ENCODE results near the gene RASL10A.

Gene RASL10A

GRCh38 chr22:29275167-29275566 is 40.3 kb downstream of the RASL10A start:
- Histone ChIP-seq H3K27ac (ENCODE audit: low read depth, low read length) (no peak overlapping the region), H3K14ac (ENCODE audit: low read length) (no peak overlapping the region), H4K91ac (ENCODE audit: low read depth, low read length) (no peak overlapping the region), H3K18ac (ENCODE audit: low read length) (no peak overlapping the region), H2AFZ (ENCODE audit: insufficient read depth, low read length, poor library complexity) (no peak overlapping the region), H3K9me3 (ENCODE audit: insufficient read depth, low read depth, low read length) (no peaks in the 10 kb centered on the region), H2BK12ac (ENCODE audit: low read length) (no peak overlapping the region), H3K27me3 (ENCODE audit: insufficient read depth, low read length) (no peaks in the 10 kb centered on the region), H3K9ac (ENCODE audit: low read length) (no peak overlapping the region), H3K4me1 (ENCODE audit: control insufficient read depth in 1 of 2, insufficient read depth in 2 of 2, low read length in 2 of 2) (peaks cover 0 to 3% of the 10 kb centered on the region in 2 experiments), H2BK120ac (ENCODE audit: insufficient read depth, low read length, poor library complexity) (no peak overlapping the region), H2BK5ac (ENCODE audit: low read depth, low read length, poor library complexity) (no peak overlapping the region), H3K79me1 (ENCODE audit: low read length) (no peaks in the 10 kb centered on the region), H3K79me2 (ENCODE audit: control insufficient read depth, insufficient read depth, low read length, poor library complexity) (peaks cover 8% of the 10 kb centered on the region), H3K4me2 (ENCODE audit: low read length) (no peak overlapping the region), H4K8ac (ENCODE audit: low read depth, low read length) (no peak overlapping the region), H4K12ac (ENCODE audit: low read depth, low read length) (no peak overlapping the region), H3K4ac (ENCODE audit: low read depth, low read length) (no peak overlapping the region), H2AK5ac (ENCODE audit: low read length) (no peak overlapping the region), H3K4me3 (ENCODE audit: low read depth, low read length) (no peak overlapping the region), H3K36me3 (ENCODE audit: control insufficient read depth in 1 of 2, insufficient read depth in 2 of 2, low read length in 2 of 2) (peaks cover 22 to 42% of the 10 kb centered on the region in 2 experiments), H3K23ac (ENCODE audit: low read length) (no peak overlapping the region)
- WGBS (ENCODE audit: extremely low coverage, insufficient coverage, insufficient read length) = no CpG with 5 or more reads among the region's 3 CpGs
- no peak for DNase-seq

- Histone ChIP-seq H3K79me1 (ENCODE audit: low read length) (peaks cover 14% of the 10 kb centered on the region), H3K79me2 (ENCODE audit: control insufficient read depth, insufficient read depth, low read length, poor library complexity) (peaks cover 29% of the 10 kb centered on the region), H2BK120ac (ENCODE audit: insufficient read depth, low read length, poor library complexity) (no peak overlapping the region), H3K4ac (ENCODE audit: low read depth, low read length) (peak overlapping the region; percentile 96), H2BK12ac (ENCODE audit: low read length) (no peak overlapping the region), H4K8ac (ENCODE audit: low read depth, low read length) (no peak overlapping the region), H4K12ac (ENCODE audit: low read depth, low read length) (no peak overlapping the region), H3K27me3 (ENCODE audit: insufficient read depth, low read length) (no peaks in the 10 kb centered on the region), H3K27ac (ENCODE audit: low read depth, low read length) (no peak overlapping the region), H4K91ac (ENCODE audit: low read depth, low read length) (no peak overlapping the region), H3K36me3 (ENCODE audit: control insufficient read depth in 1 of 2, insufficient read depth in 2 of 2, low read length in 2 of 2) (peaks cover 10 to 22% of the 10 kb centered on the region in 2 experiments), H3K18ac (ENCODE audit: low read length) (no peak overlapping the region), H3K14ac (ENCODE audit: low read length) (no peak overlapping the region), H3K9me3 (ENCODE audit: insufficient read depth, low read depth, low read length) (no peaks in the 10 kb centered on the region), H3K4me2 (ENCODE audit: low read length) (no peak overlapping the region), H2AFZ (ENCODE audit: insufficient read depth, low read length, poor library complexity) (no peak overlapping the region), H2AK5ac (ENCODE audit: low read length) (no peak overlapping the region), H2BK5ac (ENCODE audit: low read depth, low read length, poor library complexity) (no peak overlapping the region), H3K9ac (ENCODE audit: low read length) (no peak overlapping the region), H3K4me1 (ENCODE audit: control insufficient read depth in 1 of 2, insufficient read depth in 2 of 2, low read length in 2 of 2) (peaks cover 0 to 6% of the 10 kb centered on the region in 2 experiments), H3K23ac (ENCODE audit: low read length) (no peak overlapping the region), H3K4me3 (ENCODE audit: low read depth, low read length) (no peak overlapping the region)
- no peak for DNase-seq
- WGBS (ENCODE audit: extremely low coverage, insufficient coverage, insufficient read length) = no CpG with 5 or more reads among the region's 2 CpGs
These were observed 42.9 kb downstream of the RASL10A start for GRCh38 chr22:29272624-29273023.

GRCh38 chr22:29270475-29271271 is 44.8 kb downstream of the RASL10A start:
- Histone ChIP-seq H4K91ac (ENCODE audit: low read depth, low read length) (no peak overlapping the region), H3K14ac (ENCODE audit: low read length) (no peak overlapping the region)
- no CpG with 5 or more reads among the region's 9 CpGs for WGBS (ENCODE audit: extremely low coverage, insufficient coverage, insufficient read length)

GRCh38 chr22:29269731-29270474 is 45.6 kb downstream of the RASL10A start:
- Histone ChIP-seq H3K9ac (ENCODE audit: low read length) (peak overlapping the region; percentile 94), H3K14ac (ENCODE audit: low read length) (no peak overlapping the region), H4K8ac (ENCODE audit: low read depth, low read length) (no peak overlapping the region), H3K79me2 (ENCODE audit: control insufficient read depth, insufficient read depth, low read length, poor library complexity) (peaks cover 37% of the 10 kb centered on the region), H3K79me1 (ENCODE audit: low read length) (peaks cover 22% of the 10 kb centered on the region), H3K9me3 (ENCODE audit: insufficient read depth, low read depth, low read length) (no peaks in the 10 kb centered on the region), H3K4me1 (ENCODE audit: control insufficient read depth in 1 of 2, insufficient read depth in 2 of 2, low read length in 2 of 2) (peaks cover 9 to 15% of the 10 kb centered on the region in 2 experiments), H3K36me3 (ENCODE audit: control insufficient read depth in 1 of 2, insufficient read depth in 2 of 2, low read length in 2 of 2) (peaks cover 13 to 19% of the 10 kb centered on the region in 2 experiments), H2BK5ac (ENCODE audit: low read depth, low read length, poor library complexity) (no peak overlapping the region), H3K23ac (ENCODE audit: low read length) (no peak overlapping the region), H2BK12ac (ENCODE audit: low read length) (no peak overlapping the region), H3K27ac (ENCODE audit: low read depth, low read length) (no peak overlapping the region), H3K4me3 (ENCODE audit: low read depth, low read length) (peak overlapping the region; percentile 90), H3K27me3 (ENCODE audit: insufficient read depth, low read length) (no peaks in the 10 kb centered on the region), H4K12ac (ENCODE audit: low read depth, low read length) (no peak overlapping the region), H2AK5ac (ENCODE audit: low read length) (no peak overlapping the region), H2BK120ac (ENCODE audit: insufficient read depth, low read length, poor library complexity) (no peak overlapping the region), H4K91ac (ENCODE audit: low read depth, low read length) (no peak overlapping the region), H3K18ac (ENCODE audit: low read length) (no peak overlapping the region), H3K4ac (ENCODE audit: low read depth, low read length) (peak overlapping the region; percentile 100), H3K4me2 (ENCODE audit: low read length) (peak overlapping the region; percentile 97), H2AFZ (ENCODE audit: insufficient read depth, low read length, poor library complexity) (no peak overlapping the region)
- WGBS (ENCODE audit: extremely low coverage, insufficient coverage, insufficient read length) = no CpG with 5 or more reads among the region's 13 CpGs
- DNase-seq = peak in 1 of 2 donors; percentile 24

More at GRCh38 chr22:29270475-29271271, 44.8 kb downstream of the RASL10A start:
- H3K36me3 ChIP-seq (ENCODE audit: control insufficient read depth in 1 of 2, insufficient read depth in 2 of 2, low read length in 2 of 2) = peaks cover 6 to 16% of the 10 kb centered on the region in 2 experiments
- no peak overlapping the region for H2AK5ac ChIP-seq (ENCODE audit: low read length)
- peaks cover 9 to 15% of the 10 kb centered on the region in 2 experiments for H3K4me1 ChIP-seq (ENCODE audit: control insufficient read depth in 1 of 2, insufficient read depth in 2 of 2, low read length in 2 of 2)
- DNase-seq = peak in 1 of 2 donors; percentile 29
- H3K27ac ChIP-seq (ENCODE audit: low read depth, low read length) = no peak overlapping the region
- H3K4me2 ChIP-seq (ENCODE audit: low read length) = peak overlapping the region; percentile 97
- H2BK120ac ChIP-seq (ENCODE audit: insufficient read depth, low read length, poor library complexity) = no peak overlapping the region
- H4K12ac ChIP-seq (ENCODE audit: low read depth, low read length) = no peak overlapping the region
- H3K79me2 ChIP-seq (ENCODE audit: control insufficient read depth, insufficient read depth, low read length, poor library complexity) = peaks cover 37% of the 10 kb centered on the region
- H3K9ac ChIP-seq (ENCODE audit: low read length) = no peak overlapping the region
- H3K23ac ChIP-seq (ENCODE audit: low read length) = no peak overlapping the region
- no peaks in the 10 kb centered on the region for H3K9me3 ChIP-seq (ENCODE audit: insufficient read depth, low read depth, low read length)
- H4K8ac ChIP-seq (ENCODE audit: low read depth, low read length) = no peak overlapping the region
- H2BK5ac ChIP-seq (ENCODE audit: low read depth, low read length, poor library complexity) = no peak overlapping the region
- no peak overlapping the region for H3K18ac ChIP-seq (ENCODE audit: low read length)
- H2BK12ac ChIP-seq (ENCODE audit: low read length) = no peak overlapping the region
- H3K79me1 ChIP-seq (ENCODE audit: low read length) = peaks cover 22% of the 10 kb centered on the region
- no peaks in the 10 kb centered on the region for H3K27me3 ChIP-seq (ENCODE audit: insufficient read depth, low read length)
- peak overlapping the region; percentile 100 for H3K4ac ChIP-seq (ENCODE audit: low read depth, low read length)
- no peak overlapping the region for H2AFZ ChIP-seq (ENCODE audit: insufficient read depth, low read length, poor library complexity)
- no peak overlapping the region for H3K4me3 ChIP-seq (ENCODE audit: low read depth, low read length)
